CD4-positive, alpha-beta T cell treated with Interleukin-17A for 1 hour (primary cell): ENCODE results near the gene MLXIPL.
"Not testable (repeated sequence)": the region's sequence is repeated elsewhere in the genome, so short reads cannot be mapped to it uniquely, and the experiment has no call there.

Experiments used
- DNase-seq: peaks from one replicate; pipeline ENCODE4 v3.0.0-alpha.2; 2020

The MLXIPL gene

DNA sequence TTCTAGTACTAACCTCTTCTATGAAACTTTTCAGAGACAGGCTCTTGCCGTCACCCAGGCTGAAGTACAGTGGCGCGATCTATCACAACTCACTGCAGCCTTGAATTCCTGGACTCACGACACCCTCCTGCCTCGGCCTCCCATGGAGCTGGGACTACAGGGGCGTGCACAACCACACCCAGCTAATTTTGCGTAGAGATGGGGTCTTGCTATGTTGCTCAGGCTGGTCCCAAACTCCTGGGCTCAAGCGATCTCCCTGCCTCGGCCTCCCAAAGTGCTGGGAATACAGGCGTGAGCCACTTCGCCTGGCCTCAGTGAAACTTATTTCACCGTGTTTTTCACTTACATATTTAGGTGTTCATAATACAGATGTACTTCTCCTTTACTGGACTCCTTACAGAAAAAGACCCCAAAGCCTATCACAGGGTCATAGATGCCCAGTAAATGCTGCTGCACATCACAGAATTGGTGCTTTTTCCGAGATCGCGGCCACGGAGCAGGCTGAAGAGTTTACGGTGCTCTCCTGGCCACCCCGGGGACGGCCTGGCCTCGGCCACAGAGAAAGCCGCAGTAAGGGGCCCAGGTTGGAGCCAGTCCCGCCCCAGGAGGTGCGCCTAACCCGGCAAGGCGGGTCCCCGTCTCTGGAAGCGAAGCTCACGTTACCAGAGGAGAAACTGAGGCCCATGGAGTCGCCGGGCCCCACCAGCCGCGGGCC lies 46.5 kb downstream of the MLXIPL start:
- DNase-seq: no peak

DNA sequence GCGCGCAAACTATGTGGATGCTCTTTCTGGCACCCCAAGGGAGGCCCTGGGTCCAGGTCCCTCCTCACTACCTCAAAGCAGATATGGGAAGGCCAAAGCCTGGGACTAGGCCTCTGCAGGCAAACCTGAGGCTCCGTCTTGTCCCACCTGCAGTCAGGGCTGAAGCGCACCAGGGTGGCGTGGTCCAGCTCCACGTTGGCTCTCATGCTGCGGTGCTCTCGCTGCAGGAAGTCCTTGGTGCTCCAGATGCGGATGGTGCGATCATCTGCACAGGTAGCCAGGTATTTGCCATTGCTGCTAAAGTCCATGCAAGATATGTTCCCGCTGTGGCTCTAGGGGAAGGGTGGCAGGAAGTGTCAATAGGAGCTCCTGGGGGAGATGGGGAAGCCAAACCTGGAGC lies 50.5 kb downstream of the MLXIPL start:
- no peak for DNase-seq

DNA sequence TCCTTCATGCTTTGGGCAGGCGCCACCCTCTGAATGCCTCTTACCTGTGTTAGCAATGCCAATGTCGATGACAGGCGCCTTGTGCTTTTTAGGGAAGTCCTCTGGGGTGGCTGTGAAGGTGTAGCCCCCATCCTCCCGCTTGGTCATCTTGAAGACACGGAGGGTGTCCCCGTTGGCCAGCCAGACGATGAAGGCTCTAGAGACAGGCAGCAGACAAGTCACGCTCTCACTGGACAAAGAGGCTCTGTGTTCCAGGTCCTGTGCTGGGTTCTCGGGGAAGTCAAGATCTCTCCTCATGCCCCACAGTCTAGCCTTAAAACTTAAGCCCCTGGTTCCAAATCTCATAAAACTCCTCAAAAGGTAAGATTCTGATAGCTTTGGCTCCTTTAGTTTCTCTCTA lies 51.0 kb downstream of the MLXIPL start:
- no peak for DNase-seq

DNA sequence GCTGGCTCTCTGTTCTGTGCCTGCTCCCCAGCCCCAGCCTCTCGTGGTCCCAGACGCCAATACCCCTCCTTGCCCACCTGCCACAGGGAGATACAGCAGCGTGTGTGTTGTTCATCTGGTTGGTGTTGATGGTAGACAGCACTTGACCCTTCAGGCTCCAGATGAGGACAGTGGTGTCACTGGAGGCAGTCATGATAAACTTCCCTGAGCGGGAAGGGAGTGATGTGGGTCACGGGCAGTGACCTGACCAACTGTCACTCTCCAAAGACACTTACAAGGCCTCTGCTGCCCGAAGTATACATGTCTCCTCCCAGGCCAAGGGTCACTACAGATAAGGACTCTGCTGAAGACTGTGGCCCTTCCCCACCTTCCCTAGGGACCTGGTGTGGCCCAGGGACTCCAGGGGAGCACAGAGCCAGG lies 51.5 kb downstream of the MLXIPL start:
- no peak for DNase-seq

- no peak for DNase-seq
Observed at GRCh38 chr7:73570977-73571376, 53.3 kb downstream of the MLXIPL start.

GRCh38 chr7:73570521-73570920 lies 53.8 kb downstream of the MLXIPL start:
- DNase-seq: no peak

DNA sequence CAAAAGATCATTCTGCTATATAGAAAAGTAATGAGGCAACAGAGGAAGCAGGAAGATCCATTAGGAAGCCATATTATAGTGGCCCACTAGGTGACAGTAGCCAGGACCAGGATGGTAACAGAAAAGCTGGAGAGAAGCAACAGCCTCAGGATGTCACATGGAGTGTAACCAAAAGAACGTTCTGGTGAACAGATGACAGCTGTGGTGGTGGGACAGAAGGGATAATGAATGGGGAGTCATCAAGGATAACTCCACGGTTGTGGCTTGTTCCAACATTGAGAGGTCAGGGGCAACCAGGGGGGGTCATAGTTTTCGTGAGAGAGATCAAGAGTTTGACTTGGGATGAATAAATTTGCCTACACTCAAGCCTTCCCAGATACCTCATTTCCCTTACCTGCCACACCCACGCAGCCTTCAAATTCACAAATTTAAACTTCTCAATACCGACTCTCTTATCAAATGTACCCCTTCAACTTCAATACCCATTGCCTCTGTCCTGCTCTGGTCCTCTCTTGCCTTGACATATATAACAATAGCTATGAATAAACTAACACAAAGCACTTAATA lies 55.2 kb downstream of the MLXIPL start:
- no peak for DNase-seq

DNA sequence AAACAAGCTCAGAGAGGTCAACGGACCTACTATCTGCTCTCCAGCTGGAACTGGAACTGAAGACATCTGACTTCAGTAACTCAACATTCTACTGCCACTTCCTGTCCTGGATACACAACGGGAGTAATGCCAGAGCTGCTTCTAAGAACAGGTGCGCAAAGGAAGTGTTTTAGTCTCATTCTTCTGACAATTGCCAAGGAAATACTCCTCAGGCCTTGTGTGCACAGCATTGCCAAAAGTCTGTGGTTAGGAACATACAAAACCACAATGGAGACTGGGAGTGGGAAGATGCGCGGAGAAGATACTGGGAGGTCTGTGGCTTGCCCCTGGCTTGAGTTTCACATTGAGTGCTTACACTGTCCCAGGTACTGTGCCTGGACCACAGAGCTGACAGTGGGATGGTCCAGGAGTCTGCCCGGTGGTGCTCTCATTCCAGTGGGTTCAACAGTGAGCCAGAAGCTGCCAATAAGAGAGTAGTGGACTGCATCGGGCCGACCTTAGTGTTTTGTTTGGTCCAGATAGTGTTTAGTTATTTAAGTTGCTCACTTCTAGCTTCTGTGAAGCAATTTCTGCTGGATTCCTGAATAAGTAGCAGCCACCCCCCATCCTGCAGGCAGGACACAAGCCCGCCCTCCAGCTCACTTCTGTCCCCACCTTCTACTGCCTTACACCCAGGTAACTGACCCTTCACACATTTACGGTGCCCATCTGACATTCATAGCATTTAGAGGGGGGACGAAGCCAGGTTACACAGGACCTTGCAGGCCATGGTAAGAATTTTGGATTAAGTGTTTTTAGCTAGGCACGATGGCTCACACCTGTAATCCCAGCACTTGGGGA lies 56.3 kb downstream of the MLXIPL start:
- DNase-seq: no peak

DNA sequence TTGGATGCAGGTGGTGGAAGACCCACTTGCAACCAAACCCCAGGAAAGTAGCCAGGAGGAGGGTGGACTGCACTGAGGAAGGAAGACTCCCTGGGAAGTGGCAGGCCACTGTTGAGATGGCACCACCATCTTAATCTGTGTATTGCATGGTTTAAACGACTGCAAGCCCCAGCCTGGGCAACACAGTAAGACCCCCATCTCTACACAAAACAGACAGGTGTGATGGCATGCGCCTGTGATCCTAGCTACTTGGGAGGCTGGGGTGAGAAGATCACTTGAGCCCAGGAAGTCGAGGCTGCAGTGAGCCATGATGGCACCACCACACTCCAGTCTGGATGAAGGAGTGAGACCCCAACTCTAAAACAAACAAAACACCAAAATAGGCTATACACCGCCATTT lies 57.2 kb downstream of the MLXIPL start:
- DNase-seq: no peak

DNA sequence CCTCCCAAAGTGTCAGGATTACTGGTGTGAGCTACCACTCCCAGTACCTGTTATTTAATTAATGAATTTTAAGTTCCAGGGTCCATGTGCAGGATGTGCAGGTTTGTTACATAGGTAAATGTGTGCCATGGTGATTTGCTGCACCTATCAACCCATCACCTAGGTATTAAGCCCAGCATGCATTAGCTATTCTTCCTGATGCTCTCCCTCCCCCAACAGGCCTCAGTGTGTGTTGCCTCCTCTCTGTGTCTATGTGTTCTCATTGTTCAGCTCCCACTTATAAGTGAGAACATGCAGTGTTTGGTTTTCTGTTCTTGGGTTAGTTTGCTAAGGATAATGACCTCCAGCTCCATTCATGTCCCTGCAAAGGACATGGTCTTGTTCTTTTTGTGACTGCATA lies 57.9 kb downstream of the MLXIPL start:
- not testable (repeated sequence) for DNase-seq

DNA sequence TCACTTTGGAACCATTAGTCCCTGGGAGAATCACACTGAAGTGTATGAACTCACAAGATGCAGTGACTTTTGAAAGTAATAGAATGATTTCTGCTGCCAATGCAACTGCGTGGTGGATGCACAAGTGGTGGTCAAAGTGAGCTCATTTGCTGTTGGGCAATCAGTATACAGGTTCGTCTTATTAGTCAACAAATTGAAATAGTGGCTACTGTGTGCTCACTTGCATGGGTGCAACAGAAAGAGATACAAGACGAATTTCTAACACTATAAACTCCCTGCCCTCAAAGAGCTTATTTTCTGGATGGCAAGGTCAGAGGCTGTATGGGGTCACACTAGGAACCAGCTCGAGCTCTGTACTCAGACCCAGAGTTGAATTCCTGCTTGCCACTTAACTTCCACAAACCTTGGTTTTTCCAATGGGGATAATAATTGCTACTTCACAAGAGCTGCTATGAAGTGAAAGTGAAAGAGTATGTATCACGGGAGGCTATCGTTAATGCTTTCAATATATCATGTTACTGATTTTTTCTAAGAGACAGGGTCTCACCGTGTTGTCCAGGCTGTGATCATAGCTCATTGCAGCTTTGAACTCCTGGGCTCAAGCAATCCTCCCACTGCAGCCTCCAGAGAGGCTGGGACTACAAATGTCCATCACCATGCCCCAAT lies 58.5 kb downstream of the MLXIPL start:
- peak; percentile 16 for DNase-seq

DNA sequence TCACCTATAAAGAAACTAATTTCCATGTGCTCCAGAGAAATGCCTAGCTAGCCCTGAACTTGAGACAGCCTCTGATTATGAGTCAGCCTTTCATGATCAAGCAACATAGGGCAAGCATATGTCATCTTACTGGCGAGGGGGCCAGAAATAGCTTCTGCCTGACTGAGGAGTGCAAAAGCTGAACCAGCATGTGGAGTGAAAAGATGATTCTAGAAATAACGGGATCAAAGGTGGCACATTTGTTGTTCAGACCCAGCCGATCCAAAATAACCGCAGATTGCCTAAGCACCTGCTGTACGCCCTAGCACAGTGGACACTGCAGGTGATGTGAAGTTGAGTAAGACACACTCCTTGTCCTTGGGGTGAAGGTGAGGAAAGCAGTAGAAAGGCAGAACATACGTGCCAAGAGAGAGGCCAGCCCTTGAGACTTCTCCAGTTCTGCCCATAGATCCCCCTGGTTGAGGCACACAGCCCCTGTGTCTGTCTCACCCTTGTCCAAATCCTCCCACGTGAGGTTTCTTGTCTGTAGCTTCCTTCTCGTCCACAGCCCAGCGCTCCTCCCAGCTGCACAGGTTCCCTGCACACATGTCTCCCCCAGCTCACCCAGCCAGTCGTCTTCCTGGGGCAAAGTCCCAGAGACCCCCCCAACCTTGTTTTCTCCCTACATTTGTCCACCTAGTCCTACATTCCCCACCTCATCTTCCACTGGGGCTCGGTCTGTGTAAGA lies 64.0 kb downstream of the MLXIPL start:
- no peak for DNase-seq

- DNase-seq: peak; percentile 83
Observed at GRCh38 chr7:73557397-73558257, 66.7 kb downstream of the MLXIPL start, which contains the start of gene BCL7B. TSS of gene BCL7B (minus strand) at chr7:73557690. CDS start at chr7:73557578, 112 bp downstream.

GRCh38 chr7:73557108-73557396 lies 67.3 kb downstream of the MLXIPL start:
- DNase-seq: peak; percentile 92

DNA sequence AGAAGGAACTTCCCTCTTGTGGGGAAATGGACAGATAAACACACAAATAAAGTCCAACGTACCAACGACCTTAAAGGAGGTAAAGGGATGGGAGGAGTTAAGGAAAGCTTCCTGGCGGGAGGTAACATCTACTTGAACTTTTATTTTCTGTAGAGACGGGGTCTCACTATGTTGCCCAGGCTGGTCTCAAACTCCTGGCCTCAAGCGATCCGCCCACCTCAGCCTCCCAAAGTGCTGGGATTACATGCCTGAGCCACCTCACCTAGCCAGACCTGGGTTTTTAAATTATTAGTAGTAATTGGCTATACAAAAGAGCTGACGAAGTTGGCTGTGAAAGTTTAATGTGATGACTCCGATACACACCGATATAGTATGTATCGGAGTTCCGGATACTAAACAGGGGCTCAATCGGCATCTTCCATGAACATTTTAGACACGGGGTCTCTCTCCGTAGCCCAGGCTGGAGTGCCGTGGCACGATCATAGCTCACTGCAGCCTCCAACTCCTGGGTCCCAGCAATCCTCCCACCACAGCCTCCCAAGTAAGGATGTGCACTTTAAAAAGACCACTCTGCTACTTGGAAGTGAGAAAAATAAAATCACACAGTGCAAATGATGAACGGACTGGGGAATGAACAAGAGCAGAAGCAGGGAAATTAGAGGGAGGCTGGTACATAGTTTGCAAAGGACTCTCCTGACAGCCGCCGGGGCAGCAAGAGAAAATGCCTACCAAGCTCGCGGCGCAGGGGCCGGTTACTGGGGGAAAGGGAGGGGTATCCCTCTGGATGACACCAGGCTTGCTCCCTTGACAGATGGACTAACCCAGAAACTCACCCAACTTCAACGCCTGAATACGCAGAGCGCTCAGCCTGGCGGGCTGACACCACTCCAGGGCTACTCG lies 67.9 kb downstream of the MLXIPL start:
- DNase-seq: no peak

DNA sequence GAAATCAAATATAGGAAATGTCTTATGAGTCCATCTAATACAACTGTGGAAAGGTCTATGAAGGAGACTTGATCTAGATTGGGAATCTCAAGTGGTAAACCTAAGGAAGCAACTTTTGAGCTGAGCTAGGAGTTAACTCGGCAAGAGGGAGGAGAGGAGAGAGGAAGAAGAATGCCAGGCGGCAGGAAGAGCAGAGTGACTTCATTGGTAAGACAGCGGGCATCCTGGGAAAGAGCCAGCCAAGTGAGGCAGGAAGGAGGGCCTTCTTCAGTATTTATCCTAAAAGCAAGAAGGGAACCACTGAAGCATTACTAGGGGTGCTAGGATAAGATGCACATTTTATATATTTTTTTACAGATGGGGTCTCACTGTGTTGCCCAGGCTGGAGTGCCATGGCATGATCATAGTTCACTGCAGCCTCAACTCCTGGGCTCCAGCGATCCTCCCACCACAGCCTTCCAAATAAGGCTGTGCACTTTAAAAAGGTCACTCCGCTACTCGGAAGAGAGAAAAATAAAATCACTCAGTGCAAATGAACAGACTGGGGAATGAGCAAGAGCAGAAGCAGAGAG lies 68.8 kb downstream of the MLXIPL start:
- no peak for DNase-seq

- DNase-seq: not testable (repeated sequence)
Observed at GRCh38 chr7:73550093-73550492, 74.2 kb downstream of the MLXIPL start.

DNA sequence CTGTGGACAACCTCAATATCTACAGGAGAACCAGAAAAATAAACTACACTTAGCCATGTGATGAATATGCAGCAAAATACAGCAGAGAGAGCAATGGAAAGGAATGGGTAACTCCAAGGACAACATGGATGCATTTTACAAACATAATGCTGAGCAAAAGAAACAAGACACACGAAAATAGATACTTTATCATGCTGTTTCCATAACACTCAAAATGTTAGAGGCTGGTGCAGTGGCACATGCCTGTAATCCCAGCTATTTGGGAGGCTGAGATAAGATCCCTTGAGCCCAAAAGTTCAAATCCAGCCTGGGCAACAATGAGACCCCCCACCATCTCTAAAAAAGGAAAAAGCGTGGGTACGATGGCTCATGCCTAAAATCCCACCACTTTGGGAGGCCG lies 75.1 kb downstream of the MLXIPL start:
- no peak for DNase-seq

- no peak for DNase-seq
Observed at GRCh38 chr7:73547841-73548240, 76.5 kb downstream of the MLXIPL start.

- no peak for DNase-seq
Observed at GRCh38 chr7:73544678-73545077, 79.6 kb downstream of the MLXIPL start.
